Mesenchymal stem cell (in vitro differentiated cells and primary cell): ENCODE results near the gene NDOR1.
"Not testable (repeated sequence)": the region's sequence is repeated elsewhere in the genome, so short reads cannot be mapped to it uniquely, and the experiment has no call there.

ENCODE experiments used
- DNase-seq: peaks from one replicate; pipeline ENCODE4 v3.0.0-alpha.2; 2013
- H2AFZ ChIP-seq: one replicate; pipeline ENCODE4 v1.6.1; 2013; ENCODE audit warnings: low read depth, mild to moderate bottlenecking, control low read depth, inconsistent platforms, low read length, moderate library complexity
- H2AK5ac ChIP-seq: 2 replicates; pipeline ENCODE4 v1.6.1; 2013; ENCODE audit warnings: low read length, moderate library complexity, mild to moderate bottlenecking, inconsistent platforms; ENCODE audit not compliant: severe bottlenecking
- H2BK120ac ChIP-seq: one replicate; pipeline ENCODE4 v1.6.1; 2013; ENCODE audit warnings: low read depth, mild to moderate bottlenecking, inconsistent platforms, low read length, moderate library complexity
- H2BK12ac ChIP-seq, 2 experiments: one replicate each; pipeline ENCODE4 v1.6.1; 2013; ENCODE audit warnings: inconsistent platforms in 2 of 2, low read length in 2 of 2, mild to moderate bottlenecking in 2 of 2, moderate library complexity in 2 of 2, control low read depth in 1 of 2
- H2BK15ac ChIP-seq: one replicate; pipeline ENCODE4 v1.6.1; 2013; ENCODE audit warnings: mild to moderate bottlenecking, low read depth, inconsistent platforms; ENCODE audit not compliant: poor library complexity, severe bottlenecking
- H2BK5ac ChIP-seq: 2 replicates; pipeline ENCODE4 v1.6.1; 2013; ENCODE audit warnings: low read depth, mild to moderate bottlenecking, low read length, control low read depth, inconsistent platforms; ENCODE audit not compliant: poor library complexity, severe bottlenecking
- H3K14ac ChIP-seq, 2 experiments: one replicate each; pipeline ENCODE4 v1.6.1; 2013; ENCODE audit warnings: inconsistent platforms in 2 of 2, low read length in 2 of 2, control low read depth in 1 of 2, mild to moderate bottlenecking in 1 of 2, moderate library complexity in 1 of 2
- H3K18ac ChIP-seq, 2 experiments: one replicate each; pipeline ENCODE4 v1.6.1; 2013; ENCODE audit warnings: inconsistent platforms in 2 of 2, low read length in 2 of 2, control low read depth in 1 of 2, low read depth in 1 of 2, mild to moderate bottlenecking in 1 of 2
- H3K23ac ChIP-seq, 2 experiments: one replicate each; pipeline ENCODE4 v1.6.1; 2013; ENCODE audit warnings: inconsistent platforms in 2 of 2, low read length in 2 of 2, mild to moderate bottlenecking in 2 of 2, moderate library complexity in 2 of 2, control low read depth in 1 of 2
- H3K27ac ChIP-seq: 2 replicates; pipeline ENCODE4 v1.5.1; 2013; ENCODE audit warnings: mild to moderate bottlenecking, moderate library complexity, low read length, control low read depth, inconsistent platforms; ENCODE audit not compliant: poor library complexity, severe bottlenecking
- H3K27me3 ChIP-seq, 2 experiments: 2 replicates each; pipeline versions ENCODE4 v1.6.1 to v1.7.0; 2013; ENCODE audit warnings: low read length in 2 of 2, mild to moderate bottlenecking in 2 of 2, moderate library complexity in 2 of 2, control low read depth in 1 of 2, inconsistent platforms in 1 of 2; ENCODE audit not compliant: control insufficient read depth in 1 of 2, insufficient read depth in 1 of 2
- H3K36me3 ChIP-seq, 2 experiments: 2 replicates each; pipeline versions ENCODE4 v1.6.1 to v1.7.0; 2013; ENCODE audit warnings: low read length in 2 of 2, control low read depth in 1 of 2, inconsistent platforms in 1 of 2, low read depth in 1 of 2, mild to moderate bottlenecking in 1 of 2; ENCODE audit not compliant: insufficient read depth in 2 of 2, control insufficient read depth in 1 of 2
- H3K4ac ChIP-seq, 2 experiments: one replicate each; pipeline ENCODE4 v1.6.1; 2013; ENCODE audit warnings: inconsistent platforms in 2 of 2, low read length in 2 of 2, mild to moderate bottlenecking in 2 of 2, moderate library complexity in 2 of 2, control low read depth in 1 of 2, low read depth in 1 of 2
- H3K4me1 ChIP-seq: 2 replicates; pipeline ENCODE4 v1.6.1; 2013; ENCODE audit warnings: low read depth, low read length, control low read depth; ENCODE audit not compliant: control insufficient read depth, insufficient read depth
- H3K4me2 ChIP-seq: 2 replicates; pipeline ENCODE4 v1.6.1; 2013; ENCODE audit warnings: low read length, mild to moderate bottlenecking, inconsistent platforms; ENCODE audit not compliant: poor library complexity, severe bottlenecking
- H3K4me3 ChIP-seq, 2 experiments: 2 replicates each; pipeline versions ENCODE4 v1.5.1 to v1.7.0; 2013; ENCODE audit warnings: low read length in 2 of 2, mild to moderate bottlenecking in 2 of 2, control low read depth in 1 of 2, low read depth in 1 of 2; ENCODE audit not compliant: insufficient read depth in 1 of 2
- H3K79me1 ChIP-seq: replicated peaks from 2 replicates; pipeline ENCODE4 v1.6.1; 2013; ENCODE audit warnings: mild to moderate bottlenecking, control low read depth, low read length, inconsistent platforms; ENCODE audit not compliant: poor library complexity, severe bottlenecking
- H3K9ac ChIP-seq: 2 replicates; pipeline ENCODE4 v1.7.0; 2013; ENCODE audit warnings: mild to moderate bottlenecking, low read length, moderate library complexity
- H3K9me3 ChIP-seq: 2 replicates; pipeline ENCODE4 v1.7.0; 2013; ENCODE audit warnings: mild to moderate bottlenecking, low read length; ENCODE audit not compliant: control insufficient read depth
- H4K8ac ChIP-seq: one replicate; pipeline ENCODE4 v1.6.1; 2013; ENCODE audit warnings: inconsistent platforms, mild to moderate bottlenecking, low read length, moderate library complexity
- H4K91ac ChIP-seq: one replicate; pipeline ENCODE4 v1.6.1; 2013; ENCODE audit warnings: mild to moderate bottlenecking, low read length, inconsistent platforms
- WGBS: methylation state at CpG from one replicate; pipeline ENCODE4 v1.1.7; 2013; ENCODE audit warnings: mixed read lengths; 5-methylcytosine and 5-hydroxymethylcytosine counted together

The NDOR1 gene

DNA sequence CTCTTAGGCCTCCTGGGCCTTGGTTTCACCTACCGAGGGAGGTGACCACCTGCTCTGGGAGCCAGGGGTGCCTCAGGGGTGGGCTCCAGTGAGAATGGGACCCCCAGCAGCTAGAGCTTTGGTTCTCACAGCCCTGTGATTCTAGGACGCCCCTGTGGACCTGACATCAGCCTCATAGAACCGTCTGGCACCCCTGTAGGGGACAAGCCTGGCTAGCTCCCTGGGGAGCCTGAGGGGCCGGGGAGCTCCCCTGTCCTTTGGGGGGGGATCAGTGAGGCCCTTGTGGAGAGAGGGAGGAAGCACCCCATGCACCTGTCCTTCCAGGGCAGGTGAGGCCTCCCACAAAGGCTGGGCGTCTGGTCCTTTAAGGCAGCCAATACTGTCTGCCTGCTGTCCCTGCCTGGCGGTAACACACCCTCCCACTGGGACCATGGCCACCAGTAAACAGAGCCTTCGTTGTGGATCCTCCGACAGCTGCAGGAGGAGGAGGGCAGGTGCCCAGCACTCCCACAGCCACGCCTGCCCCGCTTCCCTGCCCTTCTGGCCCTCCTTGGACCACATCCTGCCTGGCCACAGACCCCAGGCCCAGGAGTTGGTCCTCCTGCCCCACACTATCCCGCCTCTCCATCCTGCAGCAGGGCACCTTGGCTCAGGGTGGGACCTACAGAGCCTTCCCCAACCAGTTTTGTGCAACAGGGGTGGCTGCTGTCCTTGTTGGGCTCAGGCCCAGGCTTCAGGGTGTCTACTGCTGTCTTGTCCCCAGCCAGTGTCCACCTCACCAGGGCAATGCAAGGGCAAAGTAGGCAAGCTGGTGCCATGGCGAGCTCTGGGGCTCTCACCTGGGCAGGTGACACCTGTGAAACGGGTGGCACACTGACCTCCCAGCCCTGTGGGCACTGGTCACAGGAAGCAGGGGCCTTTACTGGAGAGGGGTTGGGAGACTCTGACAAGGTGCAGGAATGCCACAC is 32.5 kb downstream of the NDOR1 start:
- no peak overlapping the region for H2BK120ac ChIP-seq
- peaks cover 0 to 23% of the 10 kb centered on the region in 2 experiments for H3K27me3 ChIP-seq
- no peak overlapping the region for H3K18ac ChIP-seq
- H3K23ac ChIP-seq = peak overlapping the region in 1 of 2 experiments; percentile 23
- no peak overlapping the region for H4K8ac ChIP-seq
- H3K14ac ChIP-seq = peak overlapping the region in 1 of 2 experiments; percentile 9
- peak overlapping the region in 1 of 2 experiments; percentile 54 for H3K4me3 ChIP-seq
- no peak overlapping the region for H3K4me2 ChIP-seq
- peak overlapping the region; percentile 6 for H2BK15ac ChIP-seq
- H2BK12ac ChIP-seq = peak overlapping the region in 1 of 2 experiments; percentile 84
- no peaks in the 10 kb centered on the region for H3K9me3 ChIP-seq
- DNase-seq = no peak
- H4K91ac ChIP-seq = peak overlapping the region; percentile 70
- no peak overlapping the region for H3K4ac ChIP-seq
- H3K79me1 ChIP-seq = peaks cover 21% of the 10 kb centered on the region
- H3K9ac ChIP-seq = peak overlapping the region; percentile 32
- no peak overlapping the region for H2BK5ac ChIP-seq
- H2AFZ ChIP-seq = no peak overlapping the region
- WGBS = 85% methylated on average over 13 of the region's 13 CpGs
- H3K27ac ChIP-seq = no peak overlapping the region
- H3K36me3 ChIP-seq = peaks cover 14 to 17% of the 10 kb centered on the region in 2 experiments
- H3K4me1 ChIP-seq = peaks cover 43% of the 10 kb centered on the region
- H2AK5ac ChIP-seq = peak overlapping the region; percentile 17

DNA sequence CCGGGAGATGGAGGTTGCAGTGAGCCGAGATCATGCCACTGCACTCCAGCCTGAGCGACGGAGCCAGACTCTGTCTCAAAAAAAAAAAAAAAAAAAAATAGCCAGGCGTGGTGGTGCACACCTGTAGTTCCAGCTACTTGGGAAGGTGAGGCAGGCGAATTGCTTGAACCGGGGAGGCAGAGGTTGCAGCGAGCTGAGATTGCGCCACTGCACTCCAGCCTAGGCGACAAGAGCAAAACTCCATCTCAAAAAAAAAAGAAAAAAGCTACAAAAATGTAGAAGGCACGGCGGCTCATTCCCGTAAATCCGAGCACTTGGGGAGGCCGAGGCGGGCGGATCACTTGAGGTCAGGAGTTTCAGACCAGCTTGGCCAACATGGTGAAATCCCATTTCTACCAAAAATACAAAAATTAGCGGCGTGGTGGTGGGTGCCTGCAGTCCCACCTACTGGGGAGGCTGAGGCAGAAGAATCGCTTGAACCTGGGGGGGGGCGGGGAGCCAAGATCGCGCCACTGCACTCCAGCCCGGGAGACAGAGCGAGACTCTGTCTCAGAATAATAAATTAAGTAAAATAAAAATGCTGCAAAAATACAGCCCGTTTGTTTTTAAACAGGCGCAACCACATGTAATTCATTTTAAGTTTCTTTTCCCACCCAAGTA is 34.2 kb downstream of the NDOR1 start:
- peaks cover 21% of the 10 kb centered on the region for H3K79me1 ChIP-seq
- peak overlapping the region; percentile 94 for H3K4me2 ChIP-seq
- not testable (repeated sequence) for H3K18ac ChIP-seq, H3K9me3 ChIP-seq, H3K4ac ChIP-seq, H2AFZ ChIP-seq, H2BK12ac ChIP-seq, H4K8ac ChIP-seq, H4K91ac ChIP-seq, H3K14ac ChIP-seq, H2AK5ac ChIP-seq, H2BK15ac ChIP-seq, H2BK120ac ChIP-seq, H3K23ac ChIP-seq
- WGBS = 49% methylated on average over 24 of the region's 27 CpGs
- H3K27ac ChIP-seq = peak overlapping the region; percentile 35
- H3K9ac ChIP-seq = peak overlapping the region; percentile 93
- peak overlapping the region; percentile 74 for H2BK5ac ChIP-seq
- peaks cover 0 to 11% of the 10 kb centered on the region in 2 experiments for H3K27me3 ChIP-seq
- H3K36me3 ChIP-seq = peaks cover 24 to 25% of the 10 kb centered on the region in 2 experiments
- H3K4me1 ChIP-seq = peaks cover 55% of the 10 kb centered on the region
- DNase-seq = peak; percentile 25
- peak overlapping the region; percentile 72 to 79 for H3K4me3 ChIP-seq

DNA sequence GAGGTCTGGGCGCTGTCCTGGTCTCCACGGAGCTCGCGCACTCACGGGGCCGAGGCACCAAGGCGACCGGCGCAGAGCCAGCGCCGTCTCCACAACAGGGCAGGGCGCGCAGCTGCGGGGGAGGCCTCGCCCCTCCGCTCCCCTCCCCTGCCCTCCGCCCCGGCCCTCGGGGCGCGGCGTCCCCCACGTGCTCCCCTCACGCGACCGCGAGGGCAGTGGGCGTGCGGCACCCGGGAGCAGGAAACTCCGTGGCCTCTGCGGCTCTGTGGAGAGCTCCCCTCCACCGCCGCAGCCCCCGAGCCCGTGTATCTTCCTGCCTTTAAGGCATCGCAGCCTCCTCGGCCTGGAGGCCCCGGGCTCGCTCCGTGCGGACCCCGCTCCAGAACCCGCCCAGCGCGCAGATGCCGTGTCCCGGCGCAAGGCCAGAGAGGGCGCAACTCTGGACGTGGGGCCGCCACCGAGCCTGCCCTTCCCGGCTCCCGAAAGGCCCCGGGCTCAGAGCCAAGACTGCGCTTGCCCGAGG is 34.9 kb downstream of the NDOR1 start:
- H3K4me2 ChIP-seq = peak overlapping the region; percentile 94
- no peak overlapping the region for H2AK5ac ChIP-seq
- peaks cover 21% of the 10 kb centered on the region for H3K79me1 ChIP-seq
- peaks cover 24 to 27% of the 10 kb centered on the region in 2 experiments for H3K36me3 ChIP-seq
- H3K14ac ChIP-seq = peak overlapping the region; percentile 83 to 88
- peak overlapping the region; percentile 83 for H4K91ac ChIP-seq
- H3K9ac ChIP-seq = peak overlapping the region; percentile 93
- WGBS = under 1% methylated on average over 44 of the region's 58 CpGs
- H2BK15ac ChIP-seq = peak overlapping the region; percentile 87
- peak overlapping the region; percentile 64 for H2BK120ac ChIP-seq
- H2BK12ac ChIP-seq = peak overlapping the region in 1 of 2 experiments; percentile 94
- peak overlapping the region; percentile 86 for H3K27ac ChIP-seq
- H4K8ac ChIP-seq = peak overlapping the region; percentile 86
- DNase-seq = peak; percentile 82
- H3K27me3 ChIP-seq = peaks cover 0 to 7% of the 10 kb centered on the region in 2 experiments
- peak overlapping the region; percentile 20 for H2AFZ ChIP-seq
- H3K4me3 ChIP-seq = peak overlapping the region; percentile 72 to 79
- peak overlapping the region; percentile 65 to 100 for H3K18ac ChIP-seq
- H2BK5ac ChIP-seq = peak overlapping the region; percentile 74
- peak overlapping the region; percentile 92 to 94 for H3K4ac ChIP-seq
- H3K23ac ChIP-seq = peak overlapping the region in 1 of 2 experiments; percentile 77
- H3K4me1 ChIP-seq = peaks cover 59% of the 10 kb centered on the region
- H3K9me3 ChIP-seq = no peaks in the 10 kb centered on the region
